Fibroblast of the aortic adventitia (primary cell): Measurements from ENCODE around the gene KCNB1. TPM values are rescaled to one million over a fixed set of nuclear protein-coding genes. Genes with fewer than 3 reads are reported as not detected.
A peak's percentile ranks its signal among the peaks of the same experiment; 100 is the strongest.

Experiments used
- DNase-seq: peaks from one replicate; pipeline ENCODE4 v3.0.0-alpha.2; 2010; ENCODE audit warnings: low read depth
- H3K4me3 ChIP-seq: 2 replicates; pipeline ENCODE4 v1.5.1; 2011; ENCODE audit warnings: low read depth, mild to moderate bottlenecking, control low read depth, low read length, moderate library complexity
- total RNA-seq: library from RNA; depleted of rRNA; stranded (reverse); fragments of >200 nt; gene quantifications from 2 replicates; pipeline ENCODE4 v1.2.3, GENCODE V29; 2012; ENCODE audit warnings: low replicate concordance
- TF ChIP-seq, protein P1 (sequence below): IDR thresholded peaks from 2 replicates; pipeline ENCODE4 v1.5.1; 2011; ENCODE audit warnings: mild to moderate bottlenecking, low read length, control low read depth, inconsistent platforms; ENCODE audit not compliant: insufficient read depth

Gene KCNB1
- total RNA-seq, 1 donor = 0.27 TPM

DNA sequence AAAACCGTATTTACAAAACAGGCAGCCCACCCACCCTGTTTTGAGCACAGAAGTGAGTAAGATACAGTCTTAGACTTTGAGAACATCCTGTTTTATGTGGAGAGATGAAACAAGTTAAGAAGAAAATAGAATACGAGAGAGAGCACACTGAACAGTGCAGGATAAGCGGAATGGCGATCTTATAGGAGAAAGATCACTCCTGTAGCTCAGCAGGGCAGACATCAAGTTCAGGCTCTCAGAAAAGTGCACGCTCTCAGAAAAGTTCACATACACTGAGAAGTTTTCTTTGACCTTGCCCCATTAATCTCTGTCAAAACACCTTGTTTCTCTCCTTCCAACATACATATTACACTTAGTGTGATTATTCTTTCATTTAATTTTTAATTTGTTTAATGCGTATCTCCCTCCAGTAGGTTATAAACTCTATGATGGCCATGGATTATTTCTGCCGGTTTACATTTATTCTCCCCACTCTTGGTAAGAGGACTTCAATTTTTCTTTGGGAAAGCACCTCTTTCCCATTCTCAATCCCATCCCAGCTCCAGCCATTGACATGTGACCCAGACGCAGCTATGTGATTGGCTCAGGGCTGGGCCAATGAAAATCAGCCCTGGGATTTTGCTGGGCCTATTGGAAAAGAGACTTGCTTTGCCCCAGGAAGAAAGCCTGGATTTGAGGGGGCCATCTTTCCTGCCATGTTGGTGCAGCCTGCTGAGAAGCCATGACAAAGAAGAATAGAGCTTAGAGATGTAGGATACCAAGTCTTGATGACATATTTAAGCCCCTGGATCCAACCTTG is 16.2 kb downstream of the KCNB1 start:
- no peak overlapping the region for H3K4me3 ChIP-seq
- TF ChIP-seq, protein P1, sequence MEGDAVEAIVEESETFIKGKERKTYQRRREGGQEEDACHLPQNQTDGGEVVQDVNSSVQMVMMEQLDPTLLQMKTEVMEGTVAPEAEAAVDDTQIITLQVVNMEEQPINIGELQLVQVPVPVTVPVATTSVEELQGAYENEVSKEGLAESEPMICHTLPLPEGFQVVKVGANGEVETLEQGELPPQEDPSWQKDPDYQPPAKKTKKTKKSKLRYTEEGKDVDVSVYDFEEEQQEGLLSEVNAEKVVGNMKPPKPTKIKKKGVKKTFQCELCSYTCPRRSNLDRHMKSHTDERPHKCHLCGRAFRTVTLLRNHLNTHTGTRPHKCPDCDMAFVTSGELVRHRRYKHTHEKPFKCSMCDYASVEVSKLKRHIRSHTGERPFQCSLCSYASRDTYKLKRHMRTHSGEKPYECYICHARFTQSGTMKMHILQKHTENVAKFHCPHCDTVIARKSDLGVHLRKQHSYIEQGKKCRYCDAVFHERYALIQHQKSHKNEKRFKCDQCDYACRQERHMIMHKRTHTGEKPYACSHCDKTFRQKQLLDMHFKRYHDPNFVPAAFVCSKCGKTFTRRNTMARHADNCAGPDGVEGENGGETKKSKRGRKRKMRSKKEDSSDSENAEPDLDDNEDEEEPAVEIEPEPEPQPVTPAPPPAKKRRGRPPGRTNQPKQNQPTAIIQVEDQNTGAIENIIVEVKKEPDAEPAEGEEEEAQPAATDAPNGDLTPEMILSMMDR = no peak
- DNase-seq = no peak

DNA sequence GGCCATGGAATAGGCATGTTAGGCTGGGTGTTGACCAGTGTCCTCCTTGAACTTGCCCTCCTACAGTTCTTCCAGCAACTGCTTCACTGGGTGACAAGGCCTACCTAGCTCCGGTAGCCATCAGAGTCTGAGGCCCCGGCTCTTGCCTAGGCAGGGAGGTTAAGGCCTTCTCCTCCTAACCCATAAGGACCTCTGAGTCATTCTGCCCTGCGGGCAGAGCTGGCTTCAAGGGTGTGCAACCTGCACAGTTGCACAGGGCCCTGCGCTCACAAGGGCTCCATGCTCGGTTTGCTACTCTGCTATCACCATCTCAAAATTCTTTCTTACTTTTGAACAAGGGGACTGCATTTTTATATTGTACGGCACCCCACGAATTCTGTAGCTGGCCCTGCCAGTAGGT is 17.9 kb downstream of the KCNB1 start:
- no peak for DNase-seq
- no peak overlapping the region for H3K4me3 ChIP-seq
- TF ChIP-seq, protein P1 = no peak

DNA sequence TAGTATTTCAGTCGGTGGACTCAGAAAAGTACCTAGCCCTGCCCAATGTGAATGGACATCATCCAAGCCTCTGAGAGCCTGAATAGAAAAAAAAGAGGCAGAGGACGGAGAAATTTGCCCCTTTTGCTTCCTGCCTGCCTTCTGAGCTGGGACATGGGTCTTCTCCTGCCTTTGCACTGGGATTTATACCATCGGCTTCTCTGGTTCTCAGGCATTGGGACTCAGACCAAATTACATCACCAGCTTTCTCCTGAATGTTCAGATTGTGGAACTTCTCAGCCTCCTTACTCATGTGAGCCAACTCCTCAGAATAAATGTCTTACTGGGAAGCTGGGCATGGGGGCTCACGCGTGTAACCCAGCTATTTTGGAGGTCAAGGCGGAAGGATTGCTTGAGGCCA is 19.8 kb downstream of the KCNB1 start:
- H3K4me3 ChIP-seq = no peak overlapping the region
- TF ChIP-seq, protein P1 = no peak
- DNase-seq = no peak

DNA sequence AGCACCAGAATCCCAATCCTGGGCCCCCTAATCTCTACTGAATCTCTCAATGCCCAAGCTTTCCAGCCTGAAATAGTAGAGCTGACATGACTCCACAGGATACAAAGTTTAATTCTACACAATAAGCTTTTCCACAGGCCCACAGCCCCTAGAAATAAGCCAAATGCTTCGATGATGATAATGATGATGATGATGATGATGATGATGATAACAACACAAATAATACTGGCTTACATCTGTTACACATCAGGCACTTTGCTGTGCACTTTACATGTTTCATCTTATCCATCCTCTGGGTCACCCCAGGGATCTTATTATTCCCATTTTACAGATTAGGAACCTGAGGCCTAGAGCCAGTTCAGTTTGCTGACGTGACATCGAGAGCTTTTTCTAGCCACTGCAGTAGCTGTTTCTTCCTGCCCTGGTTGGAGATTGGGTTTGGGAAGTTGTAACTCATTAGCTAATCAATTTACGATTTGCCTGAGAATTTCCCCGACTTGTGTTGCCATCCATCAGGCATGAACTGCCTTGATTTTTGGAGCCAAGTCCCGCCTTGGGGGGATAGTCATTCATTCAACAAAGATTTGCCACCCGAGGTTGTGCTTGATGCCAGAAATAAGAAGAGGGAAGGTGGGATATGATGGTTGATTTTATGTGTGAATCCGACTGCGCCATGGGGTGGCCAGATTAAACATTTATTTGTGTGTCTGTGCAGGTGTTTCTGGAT is 20.4 kb downstream of the KCNB1 start:
- no peak for DNase-seq

GRCh38 chr20:49460916-49461315 is 21.6 kb downstream of the KCNB1 start:
- DNase-seq = peak; percentile 2
- TF ChIP-seq, protein P1 = no peak
- H3K4me3 ChIP-seq = no peak overlapping the region

More for the DNA sequence above, 20.4 kb downstream of the KCNB1 start:
- TF ChIP-seq, protein P1 = no peak
- H3K4me3 ChIP-seq = no peak overlapping the region

GRCh38 chr20:49460131-49460530 is 22.3 kb downstream of the KCNB1 start:
- TF ChIP-seq, protein P1 = no peak

More at GRCh38 chr20:49460131-49460530, 22.3 kb downstream of the KCNB1 start:
- no peak overlapping the region for H3K4me3 ChIP-seq
- DNase-seq = no peak
